Left renal cortex interstitium (tissue), 4 donors: ENCODE measurements around the gene GPR157. TPM values are rescaled to one million over a fixed set of nuclear protein-coding genes. Genes with fewer than 3 reads are reported as not detected.
A peak's percentile ranks its signal among the peaks of the same experiment; 100 is the strongest.
"Not testable (repeated sequence)": the region's sequence is repeated elsewhere in the genome, so short reads cannot be mapped to it uniquely, and the experiment has no call there.

ENCODE experiments used
- DNase-seq, 4 donors: peaks; one replicate each; pipeline ENCODE4 v3.0.0-alpha.2; 2013; ENCODE audit warnings: low read depth in 4 of 4, low spot score in 2 of 4, missing footprints in 1 of 4
- polyA plus RNA-seq, 4 donors: library from polyadenylated mRNA; unstranded; fragments of 120-200 nt; gene quantifications; one replicate each; pipeline ENCODE4 v1.2.1, GENCODE V29; 2013; ENCODE audit not compliant: insufficient read length in 4 of 4

The GPR157 gene, protein sequence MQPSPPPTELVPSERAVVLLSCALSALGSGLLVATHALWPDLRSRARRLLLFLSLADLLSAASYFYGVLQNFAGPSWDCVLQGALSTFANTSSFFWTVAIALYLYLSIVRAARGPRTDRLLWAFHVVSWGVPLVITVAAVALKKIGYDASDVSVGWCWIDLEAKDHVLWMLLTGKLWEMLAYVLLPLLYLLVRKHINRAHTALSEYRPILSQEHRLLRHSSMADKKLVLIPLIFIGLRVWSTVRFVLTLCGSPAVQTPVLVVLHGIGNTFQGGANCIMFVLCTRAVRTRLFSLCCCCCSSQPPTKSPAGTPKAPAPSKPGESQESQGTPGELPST
- polyA plus RNA-seq = 1 to 10 TPM; 1.3 to 3.0 (median 1.4) TPM

DNA sequence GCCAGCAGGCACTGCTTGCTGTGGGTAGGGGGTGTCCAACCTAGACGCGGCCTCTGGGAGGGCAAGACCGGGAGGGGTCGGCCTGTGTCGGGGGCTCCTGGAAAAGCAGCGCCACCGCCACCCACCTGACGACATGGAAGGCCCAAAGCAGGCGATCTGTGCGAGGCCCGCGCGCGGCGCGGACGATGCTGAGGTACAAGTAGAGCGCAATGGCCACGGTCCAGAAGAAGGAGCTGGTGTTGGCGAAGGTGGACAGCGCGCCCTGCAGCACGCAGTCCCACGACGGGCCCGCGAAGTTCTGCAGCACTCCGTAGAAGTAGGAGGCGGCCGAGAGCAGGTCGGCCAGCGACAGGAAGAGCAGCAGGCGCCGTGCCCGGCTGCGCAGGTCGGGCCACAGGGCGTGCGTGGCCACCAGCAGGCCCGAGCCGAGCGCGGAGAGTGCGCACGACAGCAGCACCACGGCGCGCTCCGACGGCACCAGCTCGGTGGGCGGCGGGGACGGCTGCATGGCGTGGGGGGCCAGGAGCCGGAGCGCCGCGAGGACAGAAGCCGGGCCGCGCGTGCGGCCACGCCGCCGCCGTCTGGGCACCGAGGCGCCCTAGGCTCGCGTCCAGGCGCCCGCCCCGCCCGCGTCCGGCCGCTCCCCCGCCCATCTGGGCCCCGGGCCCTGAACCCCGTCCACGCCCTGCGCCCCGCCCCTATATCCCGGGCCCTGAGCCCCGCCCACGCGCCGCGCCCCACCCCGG, at the start of gene GPR157:
Gene GPR157, minus strand, starts transcription at position 583 of the 746 bp plus-strand sequence. Its CDS starts 75 bp downstream, at position 508.
- DNase-seq = peak in 1 of 4 donors; percentile 24

GRCh38 chr1:9174762-9175161, 45.9 kb upstream of the GPR157 start:
- no peak for DNase-seq

GRCh38 chr1:9174243-9174642, 45.3 kb upstream of the GPR157 start:
- no peak for DNase-seq

- DNase-seq = no peak
These were observed 40.8 kb upstream of the GPR157 start for GRCh38 chr1:9169601-9170137.

- no peak for DNase-seq
These were observed 38.7 kb upstream of the GPR157 start for GRCh38 chr1:9167638-9168037.

DNA sequence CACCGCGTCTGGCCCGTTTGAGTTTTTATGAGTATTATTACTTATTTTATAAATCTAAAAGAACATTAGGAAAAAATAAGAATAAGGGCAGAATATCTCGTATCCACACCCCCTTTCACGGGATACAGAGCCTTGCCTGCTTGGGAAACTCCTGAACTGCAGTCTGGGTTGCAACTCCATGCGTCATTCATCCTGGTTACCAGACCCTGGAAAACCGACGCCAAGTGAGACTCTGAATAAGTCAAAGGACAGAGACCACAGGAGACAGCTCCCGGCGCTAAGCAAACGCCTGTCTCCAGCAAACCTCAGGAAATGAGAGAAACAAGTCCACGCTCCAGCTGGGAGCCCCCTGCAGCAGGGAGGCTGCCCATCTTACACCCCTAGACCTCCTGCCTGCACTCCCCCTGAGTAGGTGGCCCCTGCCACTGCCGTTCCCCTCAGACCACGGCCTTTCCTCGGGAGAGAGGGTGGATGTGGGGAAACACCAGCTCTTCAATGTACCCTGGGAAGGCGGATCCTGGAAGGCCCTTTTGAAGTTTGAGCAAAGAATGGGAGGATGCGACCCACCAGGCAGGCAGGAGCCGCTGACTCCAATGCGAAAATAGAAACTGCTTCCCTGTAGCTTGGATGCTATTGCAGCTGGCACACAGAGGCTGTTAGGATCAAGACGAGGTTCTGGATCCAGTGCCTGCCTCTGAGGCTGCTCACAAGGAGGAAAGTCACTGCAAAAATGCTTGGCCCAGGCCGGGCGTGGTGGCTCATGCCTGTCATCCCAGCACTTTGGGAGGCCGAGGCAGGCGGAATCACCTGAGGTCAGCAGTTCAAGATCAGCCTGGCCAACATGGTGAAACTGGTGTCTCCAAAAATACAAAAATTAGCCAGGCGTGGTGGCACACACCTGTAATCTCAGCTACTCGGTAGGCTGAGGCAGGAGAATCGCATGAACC, 37.7 kb upstream of the GPR157 start:
- no peak for DNase-seq

DNA sequence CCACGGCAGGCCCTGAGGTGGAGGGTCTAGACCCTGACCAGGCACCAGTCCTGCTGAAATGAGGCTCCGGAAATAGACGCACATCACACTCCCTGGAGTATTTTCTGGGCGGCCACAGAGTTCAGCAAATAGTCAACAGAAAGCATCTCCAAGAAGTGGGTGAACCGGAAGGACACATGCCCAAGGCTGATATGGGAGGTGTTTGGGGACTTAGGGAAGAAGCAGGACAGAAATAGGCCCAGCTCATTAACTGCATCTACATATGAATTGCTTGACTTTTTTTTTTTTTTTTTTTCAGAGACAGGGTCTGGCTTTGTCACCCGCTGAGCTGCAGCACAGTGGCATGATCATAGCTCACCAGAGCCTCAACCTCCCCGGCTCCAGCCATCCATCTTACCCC, 36.5 kb upstream of the GPR157 start:
- no peak for DNase-seq

GRCh38 chr1:9164919-9165318, 36.0 kb upstream of the GPR157 start:
- DNase-seq = no peak

DNA sequence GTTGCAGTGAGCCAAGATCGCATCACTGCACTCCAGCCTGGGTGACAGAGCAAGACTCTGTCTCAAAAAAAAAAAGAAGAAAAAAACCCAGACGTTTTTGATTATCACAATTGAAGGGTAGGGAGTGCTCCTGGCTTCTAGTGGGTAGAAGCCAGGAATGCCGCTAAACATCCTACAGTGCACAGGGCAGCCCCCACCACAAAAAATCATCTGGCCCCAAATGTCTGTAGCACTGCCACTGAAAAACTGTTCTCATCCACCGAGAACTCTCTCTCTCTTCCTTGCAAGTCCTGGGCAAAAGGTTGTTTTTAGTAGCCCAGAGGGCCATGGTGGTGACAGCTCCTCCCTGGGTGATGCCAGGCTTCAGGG, 35.6 kb upstream of the GPR157 start:
- DNase-seq = no peak

- DNase-seq = no peak
These were observed 33.1 kb upstream of the GPR157 start for GRCh38 chr1:9161963-9162362.

DNA sequence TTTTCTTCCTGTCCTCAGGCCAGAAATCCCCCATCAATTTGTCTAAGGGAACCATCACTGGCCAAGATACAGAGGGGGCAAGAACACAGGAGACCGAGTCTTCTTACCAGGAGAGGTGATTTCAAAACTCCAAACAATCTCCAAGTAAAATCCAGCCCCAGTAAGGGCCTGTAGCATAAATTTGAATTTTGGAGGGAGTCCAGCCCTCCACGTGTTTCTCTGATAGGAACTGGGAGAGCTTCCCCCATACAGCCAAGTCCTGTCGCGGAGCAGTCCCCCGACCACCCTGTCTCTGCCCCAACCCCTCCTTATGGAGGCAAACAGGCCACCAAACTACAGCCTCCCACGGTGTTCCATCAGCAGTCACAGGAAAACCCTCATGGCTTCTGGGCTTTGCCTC, 32.4 kb upstream of the GPR157 start:
- DNase-seq = no peak

DNA sequence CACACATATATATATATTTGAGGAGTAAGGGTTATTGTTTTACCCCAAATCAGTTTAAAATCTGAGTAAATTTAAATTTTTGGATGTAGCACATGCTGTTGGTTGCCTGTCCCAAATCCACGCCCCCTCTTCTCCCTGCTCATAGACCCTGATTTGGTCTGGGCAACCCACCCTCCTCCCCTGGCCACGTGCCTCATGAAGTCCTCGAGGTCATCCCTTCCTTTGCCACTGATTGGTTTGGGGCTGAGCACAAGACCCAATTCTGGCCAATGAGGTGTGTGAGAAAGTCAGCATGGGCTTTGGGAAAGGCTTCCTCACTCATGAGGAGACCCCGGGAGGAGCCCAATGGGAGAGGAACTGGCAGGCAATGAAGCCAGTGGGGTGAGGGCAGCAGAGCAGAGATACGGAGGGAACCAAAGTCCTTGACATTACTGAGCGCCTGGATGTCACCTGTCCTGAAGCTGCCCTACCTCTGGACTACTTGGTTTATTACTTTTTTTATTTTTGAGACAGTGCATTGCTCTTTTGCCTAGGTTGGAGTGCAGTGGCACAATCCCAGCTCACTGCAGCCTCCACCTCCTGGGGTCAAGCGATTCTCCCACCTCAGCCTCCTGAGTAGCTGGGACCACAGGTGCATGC, 31.3 kb upstream of the GPR157 start:
- no peak for DNase-seq

- DNase-seq = no peak
These were observed 27.0 kb upstream of the GPR157 start for GRCh38 chr1:9155879-9156278.

- DNase-seq = not testable (repeated sequence)
These were observed 26.5 kb upstream of the GPR157 start for GRCh38 chr1:9155405-9155804.

DNA sequence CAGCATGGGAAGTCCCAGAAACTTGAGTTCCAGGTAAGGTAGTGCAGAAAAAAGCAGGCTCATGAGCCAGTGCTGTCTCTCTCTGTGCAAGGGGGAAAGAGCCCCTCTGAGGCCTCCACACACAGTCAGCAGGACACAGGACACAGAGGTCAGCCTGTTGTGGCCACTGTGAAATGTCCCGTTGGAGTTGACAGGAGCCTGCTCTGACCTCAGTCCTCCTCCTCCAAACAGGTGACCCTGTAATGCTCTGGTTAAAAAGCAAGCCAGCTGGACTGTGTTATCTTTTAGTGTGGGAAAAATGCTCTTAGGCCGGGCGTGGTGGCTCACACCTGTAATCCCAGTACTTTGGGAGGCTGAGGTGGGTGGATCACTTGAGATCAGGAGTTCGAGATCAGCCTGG, 24.2 kb upstream of the GPR157 start:
- DNase-seq = no peak

DNA sequence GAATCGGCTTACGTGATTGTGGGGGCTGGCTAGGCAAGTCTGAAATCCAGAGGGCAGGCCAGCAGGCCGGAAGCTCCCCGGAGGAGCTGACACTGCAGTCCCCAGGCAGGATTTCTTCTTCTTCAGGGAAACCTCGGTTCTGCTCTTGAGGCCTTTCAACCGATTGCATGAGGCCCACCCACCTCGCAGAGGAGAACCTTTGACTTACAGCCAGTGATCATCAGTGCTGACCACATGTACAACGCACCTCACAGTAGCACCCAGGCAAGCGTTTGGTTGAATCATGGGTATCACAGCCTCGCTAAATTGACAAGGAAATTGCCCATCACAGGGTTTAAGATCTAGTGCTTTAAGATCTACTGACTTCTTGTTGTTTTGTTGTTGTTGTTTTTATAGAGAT, 23.6 kb upstream of the GPR157 start:
- DNase-seq = no peak

- DNase-seq = no peak
These were observed 22.5 kb upstream of the GPR157 start for GRCh38 chr1:9151328-9151860.

GRCh38 chr1:9150582-9151327, 21.9 kb upstream of the GPR157 start:
- DNase-seq = no peak
